ENCODE data around the gene UGT1A4. TPM values are rescaled to one million over a fixed set of nuclear protein-coding genes. Genes with fewer than 3 reads are reported as not detected.
"Not testable (repeated sequence)": the region's sequence is repeated elsewhere in the genome, so short reads cannot be mapped to it uniquely, and the experiment has no call there.

UGT1A4 gene
- total RNA-seq, 1 donor from 2014 or later: not detected

GRCh38 chr2:233746475-233747282, 28.1 kb downstream of the UGT1A4 start:
- Histone ChIP-seq H3K27me3 (no peaks in the 10 kb centered on the region), H3K9me3 (no peaks in the 10 kb centered on the region), H3K4me1 (no peaks in the 10 kb centered on the region), H3K4me3 (no peak overlapping the region), H3K36me3 (no peaks in the 10 kb centered on the region), H3K27ac (no peak overlapping the region)
- TF ChIP-seq, protein P1, sequence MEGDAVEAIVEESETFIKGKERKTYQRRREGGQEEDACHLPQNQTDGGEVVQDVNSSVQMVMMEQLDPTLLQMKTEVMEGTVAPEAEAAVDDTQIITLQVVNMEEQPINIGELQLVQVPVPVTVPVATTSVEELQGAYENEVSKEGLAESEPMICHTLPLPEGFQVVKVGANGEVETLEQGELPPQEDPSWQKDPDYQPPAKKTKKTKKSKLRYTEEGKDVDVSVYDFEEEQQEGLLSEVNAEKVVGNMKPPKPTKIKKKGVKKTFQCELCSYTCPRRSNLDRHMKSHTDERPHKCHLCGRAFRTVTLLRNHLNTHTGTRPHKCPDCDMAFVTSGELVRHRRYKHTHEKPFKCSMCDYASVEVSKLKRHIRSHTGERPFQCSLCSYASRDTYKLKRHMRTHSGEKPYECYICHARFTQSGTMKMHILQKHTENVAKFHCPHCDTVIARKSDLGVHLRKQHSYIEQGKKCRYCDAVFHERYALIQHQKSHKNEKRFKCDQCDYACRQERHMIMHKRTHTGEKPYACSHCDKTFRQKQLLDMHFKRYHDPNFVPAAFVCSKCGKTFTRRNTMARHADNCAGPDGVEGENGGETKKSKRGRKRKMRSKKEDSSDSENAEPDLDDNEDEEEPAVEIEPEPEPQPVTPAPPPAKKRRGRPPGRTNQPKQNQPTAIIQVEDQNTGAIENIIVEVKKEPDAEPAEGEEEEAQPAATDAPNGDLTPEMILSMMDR (IDR thresholded peaks at IDR 0.05): no peak
- no peak for DNase-seq (ENCODE audit: low spot score in 2 of 2)
- intact Hi-C loops (cut with DNase I): no loop called here

DNA sequence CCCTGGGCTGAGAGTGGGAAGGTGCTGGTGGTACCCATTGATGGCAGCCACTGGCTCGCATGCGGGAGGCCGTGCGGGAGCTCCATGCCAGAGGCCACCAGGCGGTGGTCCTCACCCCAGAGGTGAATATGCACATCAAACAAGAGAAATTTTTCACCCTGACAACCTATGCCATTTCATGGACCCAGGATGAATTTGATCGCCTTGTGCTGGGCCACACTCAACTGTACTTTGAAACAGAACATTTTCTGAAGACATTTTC, 28.7 kb downstream of the UGT1A4 start:
- Histone ChIP-seq H3K27ac (no peak overlapping the region), H3K36me3 (no peaks in the 10 kb centered on the region), H3K4me1 (no peaks in the 10 kb centered on the region), H3K4me3 (no peak overlapping the region), H3K9me3 (no peaks in the 10 kb centered on the region), H3K27me3 (no peaks in the 10 kb centered on the region)
- intact Hi-C loops (cut with DNase I): no loop called here
- no peak for DNase-seq (ENCODE audit: low spot score in 2 of 2)
- TF ChIP-seq, protein P1 (IDR thresholded peaks at IDR 0.05): no peak

- intact Hi-C loops (cut with DNase I); DNase-seq (ENCODE audit: low spot score in 2 of 2); H3K27me3 ChIP-seq; H3K27ac ChIP-seq; H3K4me1 ChIP-seq; H3K4me3 ChIP-seq; H3K36me3 ChIP-seq; H3K9me3 ChIP-seq: not testable (repeated sequence)
These were observed 32.2 kb downstream of the UGT1A4 start for GRCh38 chr2:233750689-233751088.

- H3K4me3 ChIP-seq; DNase-seq (ENCODE audit: low spot score in 2 of 2); H3K27ac ChIP-seq; H3K4me1 ChIP-seq; H3K36me3 ChIP-seq; H3K27me3 ChIP-seq; H3K9me3 ChIP-seq; intact Hi-C loops (cut with DNase I): not testable (repeated sequence)
These were observed 32.9 kb downstream of the UGT1A4 start for GRCh38 chr2:233751212-233752009.

GRCh38 chr2:233754872-233755611, 36.5 kb downstream of the UGT1A4 start:
- Histone ChIP-seq H3K4me3 (no peak overlapping the region), H3K4me1 (no peaks in the 10 kb centered on the region), H3K27me3 (no peaks in the 10 kb centered on the region), H3K36me3 (no peaks in the 10 kb centered on the region), H3K27ac (no peak overlapping the region), H3K9me3 (no peaks in the 10 kb centered on the region)
- TF ChIP-seq, protein P1 (IDR thresholded peaks at IDR 0.05): no peak
- no peak for DNase-seq (ENCODE audit: low spot score in 2 of 2)
- intact Hi-C loops (cut with DNase I): no loop called here

DNA sequence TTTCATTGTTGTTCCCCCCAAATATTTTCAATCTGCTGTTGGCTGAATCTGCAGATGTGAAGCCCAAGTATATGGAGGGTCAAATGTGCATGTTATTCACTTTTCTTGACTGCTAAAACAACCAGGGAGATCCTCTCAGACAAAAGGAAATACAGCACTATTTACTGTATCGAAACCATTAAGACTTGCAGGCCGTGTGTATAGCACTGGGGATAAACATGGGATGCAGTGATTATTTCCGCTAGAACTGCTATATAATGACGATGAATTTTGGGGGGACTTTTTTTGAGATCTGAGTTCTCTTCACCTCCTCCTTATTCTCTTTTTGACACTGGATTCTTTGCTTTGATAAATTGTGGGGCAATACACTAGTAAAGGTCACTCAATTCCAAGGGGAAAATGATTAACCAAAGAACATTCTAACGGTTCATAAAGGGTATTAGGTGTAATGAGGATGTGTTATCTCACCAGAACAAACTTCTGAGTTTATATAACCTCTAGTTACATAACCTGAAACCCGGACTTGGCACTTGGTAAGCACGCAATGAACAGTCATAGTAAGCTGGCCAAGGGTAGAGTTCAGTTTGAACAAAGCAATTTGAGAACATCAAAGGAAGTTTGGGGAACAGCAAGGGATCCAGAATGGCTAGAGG, 38.0 kb downstream of the UGT1A4 start:
- Histone ChIP-seq H3K27me3 (no peaks in the 10 kb centered on the region), H3K4me1 (no peaks in the 10 kb centered on the region), H3K4me3 (no peak overlapping the region), H3K27ac (no peak overlapping the region), H3K36me3 (no peaks in the 10 kb centered on the region), H3K9me3 (no peaks in the 10 kb centered on the region)
- intact Hi-C loops (cut with DNase I): no loop called here
- TF ChIP-seq, protein P1 (IDR thresholded peaks at IDR 0.05): no peak
- no peak for DNase-seq (ENCODE audit: low spot score in 2 of 2)
